Mucosa of descending colon (tissue), 3 donors: Measurements from ENCODE around the gene GNAT2. TPM values are rescaled to one million over a fixed set of nuclear protein-coding genes. Genes with fewer than 3 reads are reported as not detected.

ENCODE experiments used
- ATAC-seq: fragments of 200-7000 bp; cut with Tn5 transposase; one replicate; pipeline ENCODE4 v1.9.1; 2020; ENCODE audit warnings: mild to moderate bottlenecking, moderate library complexity
- DNase-seq, 3 donors: peaks; one replicate each; pipeline ENCODE4 v3.0.0-alpha.2; 2020
- H3K36me3 ChIP-seq: fragments of 200-600 bp; one replicate; pipeline ENCODE4 v1.8.0; 2021; ENCODE audit warnings: low read depth, mild to moderate bottlenecking
- H3K4me1 ChIP-seq: fragments of 200-600 bp; one replicate; pipeline ENCODE4 v1.8.0; 2021; ENCODE audit warnings: low read depth, mild to moderate bottlenecking
- H3K4me3 ChIP-seq: fragments of 200-600 bp; one replicate; pipeline ENCODE4 v1.8.0; 2021; ENCODE audit warnings: mild to moderate bottlenecking
- H3K9me3 ChIP-seq: fragments of 200-600 bp; one replicate; pipeline ENCODE4 v1.8.0; 2021; ENCODE audit warnings: mild to moderate bottlenecking
- CTCF ChIP-seq: fragments of 200-600 bp; IDR thresholded peaks from one replicate; pipeline ENCODE4 v1.8.0; 2022; ENCODE audit warnings: antibody characterized with exemption, mild to moderate bottlenecking
- intact Hi-C, 2 donors: fragments of 100-400 bp; cut with DNase I in 1 of 2; cut with micrococcal nuclease in 1 of 2; formaldehyde crosslinking; loops; one replicate each; pipeline versions ENCODE4 v1.11.0 to v1.11.1; 2022; cut with DNase I, micrococcal nuclease
- total RNA-seq, 3 donors: library from RNA; stranded (reverse); fragmentation: NEBNext Ultra II Directional in 2 of 3; extraction: Animal tissue kit (Norgen Biotek cat#: 25700) in 2 of 3; gene quantifications; one replicate each; pipeline versions ENCODE4 v1.2.1 to v1.2.4, GENCODE V29; 2021 to 2023
- donor health status: DM: no; HTN: no; CAD: no; lungs with moderate emphysema.
- donor health status: DM: no; HTN: no; CAD: no.
- donor health status: DM: no; HTN: yes; CAD: no.

GNAT2 gene
- total RNA-seq, 3 donors from 2014 or later = not detected

- no peaks in the 10 kb centered on the region for H3K36me3 ChIP-seq
- intact Hi-C loops = no loop called here
Observed at GRCh38 chr1:109625601-109626560, 6.5 kb upstream of the GNAT2 start.

GRCh38 chr1:109625176-109625575, 5.8 kb upstream of the GNAT2 start:
- peaks cover 13% of the 10 kb centered on the region for H3K4me1 ChIP-seq
- no peaks in the 10 kb centered on the region for H3K36me3 ChIP-seq
- ATAC-seq = no peak
- intact Hi-C loops = no loop called here
- DNase-seq = peak in 1 of 3 donors; percentile 49
- no peak overlapping the region for H3K4me3 ChIP-seq
- H3K9me3 ChIP-seq = no peaks in the 10 kb centered on the region
- no peak for TF ChIP-seq CTCF

More at GRCh38 chr1:109625601-109626560, 6.5 kb upstream of the GNAT2 start:
- no peak for ATAC-seq
- peaks cover 13% of the 10 kb centered on the region for H3K4me1 ChIP-seq
- H3K9me3 ChIP-seq = no peaks in the 10 kb centered on the region
- no peak for DNase-seq
- TF ChIP-seq CTCF = no peak
- no peak overlapping the region for H3K4me3 ChIP-seq

DNA sequence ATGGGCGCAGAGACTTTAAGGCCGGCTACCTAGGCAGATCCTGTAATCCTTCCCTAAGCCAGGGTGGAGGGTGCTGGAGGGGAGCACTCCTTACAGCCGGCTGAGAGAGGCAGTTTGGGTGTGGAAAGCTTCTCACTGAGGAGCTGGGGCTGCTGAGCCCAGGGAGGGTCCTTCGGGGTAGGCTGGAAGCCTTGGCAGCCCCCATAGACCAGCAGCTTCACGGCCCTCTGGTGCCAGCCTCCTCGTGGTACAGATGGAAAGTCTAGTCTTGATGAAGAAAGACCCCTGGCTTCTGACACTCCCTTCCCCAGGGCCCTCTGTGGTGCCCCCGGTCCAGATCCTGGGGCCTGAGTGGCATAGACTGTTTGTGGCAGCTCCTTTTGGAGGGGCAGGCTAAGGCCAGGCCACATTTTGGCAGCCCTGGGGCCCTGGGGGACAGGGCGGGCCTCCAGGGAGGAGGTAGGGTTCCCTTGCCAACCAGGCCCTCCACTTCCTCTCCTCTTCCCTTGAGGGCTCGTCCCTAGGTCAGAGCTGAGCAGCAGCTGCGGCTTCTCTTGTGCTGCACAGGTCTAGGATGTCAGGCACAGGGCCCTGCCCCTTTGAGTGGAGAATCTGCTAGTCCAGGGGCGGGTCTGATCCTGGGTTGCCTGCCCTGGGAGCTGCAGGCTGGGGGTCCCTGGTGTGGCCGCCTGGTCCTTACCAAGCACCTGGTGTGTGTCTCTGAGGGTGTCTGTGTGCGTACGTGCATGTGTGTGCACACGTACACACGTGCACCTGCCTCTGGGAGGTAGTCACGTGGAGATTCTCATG, 5.0 kb upstream of the GNAT2 start:
- DNase-seq = no peak
- Histone ChIP-seq H3K36me3 (no peaks in the 10 kb centered on the region), H3K4me1 (peaks cover 13% of the 10 kb centered on the region), H3K4me3 (no peak overlapping the region), H3K9me3 (no peaks in the 10 kb centered on the region)
- TF ChIP-seq CTCF = no peak
- intact Hi-C loops = no loop called here
- ATAC-seq = no peak

- ATAC-seq (no peak), DNase-seq (peak in 1 of 3 donors; percentile 46)
- no peaks in the 10 kb centered on the region for H3K36me3 ChIP-seq
- H3K4me1 ChIP-seq = peaks cover 19% of the 10 kb centered on the region
- intact Hi-C loops = no loop called here
- no peak for TF ChIP-seq CTCF
- no peaks in the 10 kb centered on the region for H3K9me3 ChIP-seq
- H3K4me3 ChIP-seq = no peak overlapping the region
Observed at GRCh38 chr1:109623601-109624161, 4.3 kb upstream of the GNAT2 start.

DNA sequence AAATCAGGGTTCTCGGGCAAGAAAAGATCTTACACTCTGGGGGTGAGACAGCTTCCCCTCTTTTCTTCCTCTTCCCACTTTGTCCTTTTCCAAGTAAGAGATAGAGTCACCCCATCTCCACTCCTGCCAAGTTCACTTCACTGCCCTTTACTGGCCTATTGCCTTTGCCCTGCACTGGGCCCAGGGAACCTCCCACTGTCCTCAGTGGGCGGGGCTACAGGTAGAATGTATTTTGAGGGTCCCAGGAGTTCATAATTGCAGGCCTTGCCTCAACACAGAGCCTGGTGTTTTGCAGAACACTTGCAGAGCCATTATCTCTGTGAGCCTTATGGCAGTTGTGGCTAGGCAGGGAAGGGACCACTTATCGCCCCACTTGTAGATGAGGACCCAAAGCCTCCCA, 3.5 kb upstream of the GNAT2 start:
- DNase-seq = no peak
- Histone ChIP-seq H3K4me1 (peaks cover 21% of the 10 kb centered on the region), H3K4me3 (no peak overlapping the region), H3K9me3 (no peaks in the 10 kb centered on the region), H3K36me3 (no peaks in the 10 kb centered on the region)
- intact Hi-C loops = no loop called here
- no peak for ATAC-seq
- TF ChIP-seq CTCF = no peak
